GM12801 (cell line): ENCODE measurements around the gene FOXO3.

Experiments
- CTCF ChIP-seq: IDR thresholded peaks from one replicate; pipeline ENCODE4 v1.5.1; 2011; ENCODE audit warnings: control low read depth; ENCODE audit not compliant: insufficient read length; ENCODE audit errors: extremely low read depth

FOXO3 gene

DNA sequence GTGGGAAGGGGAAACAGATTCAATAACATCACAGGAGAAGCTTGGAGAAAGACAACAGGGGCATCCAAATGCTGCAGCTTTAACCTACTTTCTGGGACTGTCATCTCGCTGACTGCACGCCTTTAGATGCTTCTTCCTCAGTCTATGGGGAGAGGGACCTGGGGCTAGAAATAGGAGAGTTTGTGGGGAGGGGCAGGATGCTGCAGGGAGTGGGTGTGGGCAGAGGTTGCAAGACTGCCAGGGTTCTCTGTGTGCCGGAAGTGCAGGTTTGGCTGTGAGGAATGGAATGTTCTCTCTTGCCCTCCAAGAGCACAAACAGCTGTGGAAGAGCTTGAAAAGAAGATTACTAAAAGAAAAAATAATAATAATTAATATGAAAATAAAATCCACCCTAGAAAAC lies 93.2 kb downstream of the FOXO3 start:
- TF ChIP-seq CTCF = no peak

- TF ChIP-seq CTCF = no peak
Measured at GRCh38 chr6:108654465-108655106, 93.9 kb downstream of the FOXO3 start.

- TF ChIP-seq CTCF = no peak
Measured at GRCh38 chr6:108655806-108656651, 95.3 kb downstream of the FOXO3 start.

DNA sequence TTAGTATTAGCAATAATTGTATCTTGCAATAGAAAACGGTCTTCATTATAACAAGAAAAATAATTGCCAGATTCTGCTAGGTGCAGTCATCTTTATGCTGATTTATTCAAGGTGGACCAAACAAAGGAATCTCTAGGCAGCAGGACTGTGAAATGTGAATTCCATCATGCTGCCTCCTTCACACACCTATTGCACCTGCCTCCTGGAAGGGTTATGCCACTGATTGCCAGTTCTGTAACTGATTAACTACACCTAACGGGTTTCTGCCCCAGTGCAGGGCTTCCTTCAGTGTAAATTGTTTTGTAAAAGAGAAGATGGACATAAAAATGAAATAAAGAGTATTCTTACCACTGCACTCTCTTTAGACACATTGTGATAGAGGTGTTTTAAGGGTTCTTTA lies 96.1 kb downstream of the FOXO3 start:
- TF ChIP-seq CTCF = no peak

DNA sequence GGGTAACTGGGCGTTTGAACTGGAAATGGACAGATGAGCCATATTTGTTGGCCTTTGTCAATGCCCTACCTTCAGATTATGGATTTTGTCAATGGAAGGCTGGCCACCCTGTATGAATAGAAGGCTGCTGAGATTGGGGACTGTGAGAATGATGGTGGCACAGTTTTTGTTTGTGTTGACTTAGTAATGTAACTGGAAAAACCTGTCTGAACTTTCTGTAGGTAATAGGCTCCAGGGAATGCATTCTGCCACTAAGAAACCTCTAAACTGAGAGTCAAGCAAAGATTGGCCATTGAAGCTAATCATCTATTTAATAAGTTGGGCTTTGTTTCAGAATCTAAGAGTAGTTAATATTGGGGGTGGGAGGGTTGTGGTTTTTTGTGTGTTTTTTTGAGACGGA lies 97.5 kb downstream of the FOXO3 start:
- no peak for TF ChIP-seq CTCF

DNA sequence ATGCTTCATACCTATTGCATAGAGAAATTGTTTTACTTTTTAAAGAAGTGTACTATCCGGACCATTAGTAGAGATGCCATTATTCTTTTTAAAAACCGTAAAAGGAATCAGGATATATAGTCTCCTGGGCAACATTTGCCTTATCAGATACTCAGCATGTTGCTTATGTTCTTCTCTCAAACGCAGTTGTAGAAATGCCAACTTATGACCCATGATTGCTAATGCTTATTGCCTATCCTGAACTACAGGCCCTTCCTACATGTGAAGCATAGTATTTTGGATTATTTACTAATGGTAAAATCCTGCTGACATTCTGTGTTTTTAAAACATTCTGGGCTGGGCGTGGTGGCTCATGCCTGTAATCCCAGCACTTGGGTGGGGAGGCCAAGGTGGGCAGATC lies 99.5 kb downstream of the FOXO3 start:
- TF ChIP-seq CTCF = no peak

GRCh38 chr6:108661430-108661829 lies 100.7 kb downstream of the FOXO3 start:
- TF ChIP-seq CTCF = no peak
